HepG2 (cell line): Measurements from ENCODE around the gene USP12. TPM values are rescaled to one million over a fixed set of nuclear protein-coding genes. Genes with fewer than 3 reads are reported as not detected.

ENCODE experiments used
- AHR ChIP-seq: IDR thresholded peaks from 2 replicates; pipeline ENCODE4 v1.6.1; 2018; ENCODE audit warnings: missing genetic modification reagents, missing compliant biosample characterization
- ARNTL ChIP-seq: sonication (generic); formaldehyde crosslinking; IDR thresholded peaks from 2 replicates; pipeline ENCODE4 v1.4.0; 2020; ENCODE audit warnings: mild to moderate bottlenecking, missing genetic modification reagents
- FOXA1 ChIP-seq, 2 experiments: fragments of 450-650 bp in 1 of 2; sonication (generic) in 1 of 2; formaldehyde crosslinking in 1 of 2; IDR thresholded peaks; 2 replicates each; pipeline versions ENCODE4 v1.4.0 to v1.6.1; 2016 to 2020; ENCODE audit warnings: missing genetic modification reagents in 1 of 2
- GATAD2A ChIP-seq: IDR thresholded peaks from 2 replicates; pipeline ENCODE4 v1.6.1; 2016
- KDM4B ChIP-seq: sonication (generic); formaldehyde crosslinking; IDR thresholded peaks from 2 replicates; pipeline ENCODE4 v1.4.0; 2020; ENCODE audit warnings: missing genetic modification reagents
- MBNL3 ChIP-seq: fragments of 250-450 bp; sonication (Bioruptor Pico); conservative IDR thresholded peaks from 2 replicates; pipeline ENCODE4 v1.8.0; 2022; ENCODE audit warnings: mild to moderate bottlenecking, inconsistent platforms
- ONECUT2 ChIP-seq: sonication (generic); formaldehyde crosslinking; IDR thresholded peaks from 2 replicates; pipeline ENCODE4 v1.4.0; 2020; ENCODE audit warnings: missing genetic modification reagents
- REPIN1 ChIP-seq: sonication (generic); formaldehyde crosslinking; IDR thresholded peaks from 2 replicates; pipeline ENCODE4 v1.8.0; 2022; ENCODE audit warnings: missing genetic modification reagents, low read depth, mild to moderate bottlenecking, borderline replicate concordance
- SKI ChIP-seq: fragments of 450-650 bp; IDR thresholded peaks from one replicate; pipeline ENCODE4 v1.6.1; 2018; ENCODE audit warnings: mild to moderate bottlenecking; ENCODE audit not compliant: partially characterized antibody
- SSRP1 ChIP-seq: IDR thresholded peaks from 2 replicates; pipeline ENCODE4 v1.6.1; 2016; ENCODE audit warnings: control low read depth
- STAG1 ChIP-seq: sonication (generic); formaldehyde crosslinking; IDR thresholded peaks from 2 replicates; pipeline ENCODE4 v1.4.0; 2020; ENCODE audit warnings: missing genetic modification reagents
- ZBTB38 ChIP-seq: sonication (generic); formaldehyde crosslinking; IDR thresholded peaks from 2 replicates; pipeline ENCODE4 v1.5.1; 2020; ENCODE audit warnings: mild to moderate bottlenecking, missing genetic modification reagents
- ZBTB7A ChIP-seq: sonication (generic); formaldehyde crosslinking; IDR thresholded peaks from 2 replicates; pipeline ENCODE4 v1.8.0; 2022; ENCODE audit warnings: mild to moderate bottlenecking, missing genetic modification reagents
- ZNF460 ChIP-seq: sonication (generic); formaldehyde crosslinking; IDR thresholded peaks from 2 replicates; pipeline ENCODE4 v1.5.1; 2020; ENCODE audit warnings: missing genetic modification reagents, mild to moderate bottlenecking, borderline replicate concordance
- ZNF557 ChIP-seq: sonication (generic); formaldehyde crosslinking; IDR thresholded peaks from 2 replicates; pipeline ENCODE4 v1.4.0; 2020; ENCODE audit warnings: missing genetic modification reagents
- ZNF589 ChIP-seq: sonication (generic); formaldehyde crosslinking; conservative IDR thresholded peaks from 2 replicates; pipeline ENCODE4 v1.8.0; 2022; ENCODE audit warnings: mild to moderate bottlenecking, moderate library complexity, missing genetic modification reagents
- ZNF782 ChIP-seq: sonication (generic); formaldehyde crosslinking; IDR thresholded peaks from 2 replicates; pipeline ENCODE4 v1.4.0; 2020; ENCODE audit warnings: missing genetic modification reagents, mild to moderate bottlenecking, borderline replicate concordance
- ZNF878 ChIP-seq: sonication (generic); formaldehyde crosslinking; IDR thresholded peaks from 2 replicates; pipeline ENCODE4 v1.8.1; 2023; ENCODE audit warnings: mild to moderate bottlenecking, missing genetic modification reagents, moderate library complexity
- polyA plus RNA-seq, 8 experiments: library from polyadenylated mRNA; depleted of rRNA in 3 of 8; stranded (reverse) in 7 of 8; unstranded in 1 of 8; fragments of >200 nt; fragmentation: Illumina TruSeq in 4 of 8; extraction: Trizol in 4 of 8; gene quantifications; 2 replicates each; pipeline versions ENCODE4 v1.2.1 to v1.2.3, GENCODE V29; 2011 to 2016; ENCODE audit warnings: low read depth in 4 of 8, missing spikeins in 1 of 8, mixed read lengths in 1 of 8; ENCODE audit not compliant: insufficient read depth in 1 of 8
- total RNA-seq, 5 experiments: library from RNA; depleted of rRNA; stranded (reverse); fragments of >200 nt; fragmentation: Illumina TruSeq; extraction: Trizol; gene quantifications; 2 replicates each; pipeline ENCODE4 v1.2.3, GENCODE V29; 2016; ENCODE audit warnings: low read depth in 1 of 5
- TF ChIP-seq, protein P1 (sequence below): sonication (generic); formaldehyde crosslinking; IDR thresholded peaks from 2 replicates; pipeline ENCODE4 v1.4.0; 2020; ENCODE audit warnings: missing genetic modification reagents, borderline replicate concordance
- TF ChIP-seq, protein P2 (sequence below): sonication (generic); formaldehyde crosslinking; IDR thresholded peaks from 2 replicates; pipeline ENCODE4 v1.8.1; 2023; ENCODE audit warnings: mild to moderate bottlenecking, missing genetic modification reagents, borderline replicate concordance
- TF ChIP-seq, protein P3 (sequence below): sonication (generic); formaldehyde crosslinking; conservative IDR thresholded peaks from 2 replicates; pipeline ENCODE4 v1.4.0; 2020; ENCODE audit warnings: missing genetic modification reagents

USP12 gene
- total and polyA plus RNA-seq, 2 of the 13 experiments (the other 11 are each of a cell fraction or from before 2014, with no cell fraction given): 9.8 to 19.5 TPM

DNA sequence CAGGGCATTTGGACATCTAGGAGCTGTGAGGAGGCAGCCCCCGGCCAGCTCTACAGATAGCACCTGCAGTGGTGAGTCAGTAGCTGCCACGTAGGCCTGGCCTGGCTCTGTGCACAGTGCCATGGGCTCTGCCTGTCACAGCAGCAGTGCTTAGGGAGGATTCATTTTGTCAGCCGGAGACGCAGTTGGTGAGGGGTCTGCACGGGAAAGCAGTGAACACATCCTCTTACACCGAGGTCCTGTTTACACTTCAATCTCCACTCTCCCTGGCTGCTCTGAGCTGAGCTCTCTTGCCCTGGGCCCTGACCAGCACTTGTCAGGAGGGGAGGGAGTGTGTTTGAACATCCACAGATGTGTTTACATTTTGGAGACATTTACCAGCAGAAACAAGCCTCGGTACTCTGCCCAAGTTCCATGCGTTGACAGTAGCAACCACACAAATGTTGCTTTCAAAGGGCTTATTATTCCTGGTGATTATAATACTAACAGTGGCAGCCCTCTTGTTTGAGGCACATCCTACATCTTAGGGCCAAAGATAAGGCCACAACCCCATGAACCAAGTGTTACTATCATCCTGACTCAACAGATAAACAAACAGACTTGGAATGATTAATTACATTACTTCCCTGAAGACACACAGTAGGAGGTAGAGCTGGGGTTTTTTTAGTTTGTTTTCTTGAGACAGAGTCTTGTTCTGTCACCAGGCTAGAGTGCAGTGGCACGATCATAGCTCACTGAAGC, 148.9 kb downstream of the USP12 start (continued):
- TF ChIP-seq, protein P1, sequence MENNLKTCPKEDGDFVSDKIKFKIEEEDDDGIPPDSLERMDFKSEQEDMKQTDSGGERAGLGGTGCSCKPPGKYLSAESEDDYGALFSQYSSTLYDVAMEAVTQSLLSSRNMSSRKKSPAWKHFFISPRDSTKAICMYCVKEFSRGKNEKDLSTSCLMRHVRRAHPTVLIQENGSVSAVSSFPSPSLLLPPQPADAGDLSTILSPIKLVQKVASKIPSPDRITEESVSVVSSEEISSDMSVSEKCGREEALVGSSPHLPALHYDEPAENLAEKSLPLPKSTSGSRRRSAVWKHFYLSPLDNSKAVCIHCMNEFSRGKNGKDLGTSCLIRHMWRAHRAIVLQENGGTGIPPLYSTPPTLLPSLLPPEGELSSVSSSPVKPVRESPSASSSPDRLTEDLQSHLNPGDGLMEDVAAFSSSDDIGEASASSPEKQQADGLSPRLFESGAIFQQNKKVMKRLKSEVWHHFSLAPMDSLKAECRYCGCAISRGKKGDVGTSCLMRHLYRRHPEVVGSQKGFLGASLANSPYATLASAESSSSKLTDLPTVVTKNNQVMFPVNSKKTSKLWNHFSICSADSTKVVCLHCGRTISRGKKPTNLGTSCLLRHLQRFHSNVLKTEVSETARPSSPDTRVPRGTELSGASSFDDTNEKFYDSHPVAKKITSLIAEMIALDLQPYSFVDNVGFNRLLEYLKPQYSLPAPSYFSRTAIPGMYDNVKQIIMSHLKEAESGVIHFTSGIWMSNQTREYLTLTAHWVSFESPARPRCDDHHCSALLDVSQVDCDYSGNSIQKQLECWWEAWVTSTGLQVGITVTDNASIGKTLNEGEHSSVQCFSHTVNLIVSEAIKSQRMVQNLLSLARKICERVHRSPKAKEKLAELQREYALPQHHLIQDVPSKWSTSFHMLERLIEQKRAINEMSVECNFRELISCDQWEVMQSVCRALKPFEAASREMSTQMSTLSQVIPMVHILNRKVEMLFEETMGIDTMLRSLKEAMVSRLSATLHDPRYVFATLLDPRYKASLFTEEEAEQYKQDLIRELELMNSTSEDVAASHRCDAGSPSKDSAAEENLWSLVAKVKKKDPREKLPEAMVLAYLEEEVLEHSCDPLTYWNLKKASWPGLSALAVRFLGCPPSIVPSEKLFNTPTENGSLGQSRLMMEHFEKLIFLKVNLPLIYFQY (CRISPR knock-in tag): no peak
- peak; percentile 37; the same call in 1 of the 2 replicates for TF ChIP-seq GATAD2A (CRISPR knock-in tag)
- TF ChIP-seq ZBTB7A: no peak
- no peak for TF ChIP-seq ARNTL (CRISPR knock-in tag)
- no peak for TF ChIP-seq AHR (CRISPR knock-in tag)
- no peak for TF ChIP-seq REPIN1 (CRISPR knock-in tag)
- no peak for TF ChIP-seq ZNF557 (CRISPR knock-in tag)
- TF ChIP-seq ONECUT2 (CRISPR knock-in tag): no peak
- no peak for TF ChIP-seq ZNF589 (CRISPR knock-in tag)
- TF ChIP-seq KDM4B (CRISPR knock-in tag): no peak
- TF ChIP-seq ZNF460 (CRISPR knock-in tag): no peak
- peak; percentile 19; the same call in 1 of the 2 replicates for TF ChIP-seq STAG1
- TF ChIP-seq, protein P2, sequence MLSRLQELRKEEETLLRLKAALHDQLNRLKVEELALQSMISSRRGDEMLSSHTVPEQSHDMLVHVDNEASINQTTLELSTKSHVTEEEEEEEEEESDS (CRISPR knock-in tag): no peak
- no peak for TF ChIP-seq ZNF878 (CRISPR knock-in tag)
- no peak for TF ChIP-seq SKI
- TF ChIP-seq FOXA1 (IDR thresholded peaks at IDR 0.05): no peak
- TF ChIP-seq FOXA1 (CRISPR knock-in tag; IDR thresholded peaks at IDR 0.05): peak; percentile 92
- TF ChIP-seq, protein P3, sequence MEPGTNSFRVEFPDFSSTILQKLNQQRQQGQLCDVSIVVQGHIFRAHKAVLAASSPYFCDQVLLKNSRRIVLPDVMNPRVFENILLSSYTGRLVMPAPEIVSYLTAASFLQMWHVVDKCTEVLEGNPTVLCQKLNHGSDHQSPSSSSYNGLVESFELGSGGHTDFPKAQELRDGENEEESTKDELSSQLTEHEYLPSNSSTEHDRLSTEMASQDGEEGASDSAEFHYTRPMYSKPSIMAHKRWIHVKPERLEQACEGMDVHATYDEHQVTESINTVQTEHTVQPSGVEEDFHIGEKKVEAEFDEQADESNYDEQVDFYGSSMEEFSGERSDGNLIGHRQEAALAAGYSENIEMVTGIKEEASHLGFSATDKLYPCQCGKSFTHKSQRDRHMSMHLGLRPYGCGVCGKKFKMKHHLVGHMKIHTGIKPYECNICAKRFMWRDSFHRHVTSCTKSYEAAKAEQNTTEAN (CRISPR knock-in tag): 0 out of 2 replicates have a peak, but pooled peaks have one; percentile 36
- no peak for TF ChIP-seq MBNL3 (CRISPR knock-in tag)
- TF ChIP-seq ZBTB38 (CRISPR knock-in tag): no peak
- TF ChIP-seq ZNF782 (CRISPR knock-in tag): no peak
- TF ChIP-seq SSRP1: no peak
